ENCODE data around the gene FGF12.

The FGF12 gene

GRCh38 chr3:192514081-192514753 lies 213.1 kb downstream of the FGF12 start:
- TF ChIP-seq, protein P1, sequence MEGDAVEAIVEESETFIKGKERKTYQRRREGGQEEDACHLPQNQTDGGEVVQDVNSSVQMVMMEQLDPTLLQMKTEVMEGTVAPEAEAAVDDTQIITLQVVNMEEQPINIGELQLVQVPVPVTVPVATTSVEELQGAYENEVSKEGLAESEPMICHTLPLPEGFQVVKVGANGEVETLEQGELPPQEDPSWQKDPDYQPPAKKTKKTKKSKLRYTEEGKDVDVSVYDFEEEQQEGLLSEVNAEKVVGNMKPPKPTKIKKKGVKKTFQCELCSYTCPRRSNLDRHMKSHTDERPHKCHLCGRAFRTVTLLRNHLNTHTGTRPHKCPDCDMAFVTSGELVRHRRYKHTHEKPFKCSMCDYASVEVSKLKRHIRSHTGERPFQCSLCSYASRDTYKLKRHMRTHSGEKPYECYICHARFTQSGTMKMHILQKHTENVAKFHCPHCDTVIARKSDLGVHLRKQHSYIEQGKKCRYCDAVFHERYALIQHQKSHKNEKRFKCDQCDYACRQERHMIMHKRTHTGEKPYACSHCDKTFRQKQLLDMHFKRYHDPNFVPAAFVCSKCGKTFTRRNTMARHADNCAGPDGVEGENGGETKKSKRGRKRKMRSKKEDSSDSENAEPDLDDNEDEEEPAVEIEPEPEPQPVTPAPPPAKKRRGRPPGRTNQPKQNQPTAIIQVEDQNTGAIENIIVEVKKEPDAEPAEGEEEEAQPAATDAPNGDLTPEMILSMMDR (IDR thresholded peaks at IDR 0.05): no peak

DNA sequence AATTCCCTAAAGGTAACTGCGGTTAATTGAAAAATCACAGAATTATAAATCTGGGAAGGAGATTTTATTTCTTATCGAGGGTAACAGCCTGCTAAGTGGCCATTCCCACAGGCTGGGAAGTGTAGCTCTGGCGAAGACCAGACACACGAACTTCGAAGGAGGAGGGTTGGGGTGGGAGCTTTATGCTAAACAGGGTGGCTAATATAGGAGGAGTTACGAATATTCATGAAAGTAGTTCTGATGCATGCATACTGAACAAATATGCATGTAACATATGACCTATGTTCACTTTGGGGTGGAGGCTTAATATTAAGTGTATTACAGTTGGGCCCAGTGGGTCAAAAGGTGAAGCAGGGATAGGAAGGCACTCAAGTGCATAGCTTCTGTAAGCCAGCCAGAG lies 221.6 kb downstream of the FGF12 start:
- TF ChIP-seq, protein P1 (IDR thresholded peaks at IDR 0.05): no peak

DNA sequence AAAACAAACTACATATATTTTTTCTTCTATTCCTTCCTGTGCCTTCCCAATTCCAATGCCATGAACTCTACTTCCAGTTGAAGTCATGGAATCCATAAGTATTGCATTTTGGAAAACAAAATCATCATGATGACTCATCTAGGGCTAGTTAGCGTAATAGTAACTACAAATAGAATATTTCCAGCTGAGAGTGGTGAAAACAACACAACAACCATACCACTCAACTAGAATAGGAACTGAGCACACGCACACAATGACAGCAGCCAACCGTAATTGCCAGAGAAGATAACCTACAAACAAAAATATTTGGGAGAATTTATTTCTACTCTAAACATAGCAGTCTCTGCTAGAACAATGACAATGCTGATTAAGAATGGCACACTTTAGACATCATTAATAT lies 225.9 kb downstream of the FGF12 start:
- TF ChIP-seq, protein P1 (IDR thresholded peaks at IDR 0.05): no peak

GRCh38 chr3:192496905-192497587 lies 230.3 kb downstream of the FGF12 start:
- TF ChIP-seq, protein P1 (IDR thresholded peaks at IDR 0.05): no peak

- TF ChIP-seq, protein P1 (IDR thresholded peaks at IDR 0.05): no peak
Measured at GRCh38 chr3:192494174-192494573, 233.2 kb downstream of the FGF12 start.

DNA sequence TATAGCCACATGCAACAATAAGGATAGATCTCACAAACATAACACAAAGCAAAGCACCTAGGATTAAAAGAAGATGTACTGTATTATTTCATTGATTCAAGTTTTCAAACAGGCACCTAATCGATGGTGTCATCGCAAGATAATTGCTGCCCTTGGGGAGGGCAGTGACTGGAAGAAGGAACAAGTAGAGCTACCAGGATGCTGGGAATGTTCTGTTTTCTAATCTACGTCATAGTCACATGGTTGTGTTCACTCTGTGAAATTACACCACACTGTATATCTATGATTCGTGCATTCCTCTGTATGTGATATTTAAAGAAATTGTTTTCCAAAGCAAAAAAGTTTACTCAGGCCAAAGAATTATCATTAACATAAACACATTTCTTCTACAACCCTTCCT lies 236.6 kb downstream of the FGF12 start:
- TF ChIP-seq, protein P1 (IDR thresholded peaks at IDR 0.05): no peak

GRCh38 chr3:192489579-192489978 lies 237.8 kb downstream of the FGF12 start:
- TF ChIP-seq, protein P1 (IDR thresholded peaks at IDR 0.05): no peak
